ENCODE measurements around the gene ABHD12.

ABHD12 gene

GRCh38 chr20:25254986-25255680 is 135.5 kb downstream of the ABHD12 start:
- DNase-seq (ENCODE audit: insufficient read length, low spot score) = peak; percentile 55
- no peak for FAIRE-seq
- no peak for TF ChIP-seq CTCF (IDR thresholded peaks at IDR 0.05; ENCODE audit: insufficient read depth, missing control alignments)

DNA sequence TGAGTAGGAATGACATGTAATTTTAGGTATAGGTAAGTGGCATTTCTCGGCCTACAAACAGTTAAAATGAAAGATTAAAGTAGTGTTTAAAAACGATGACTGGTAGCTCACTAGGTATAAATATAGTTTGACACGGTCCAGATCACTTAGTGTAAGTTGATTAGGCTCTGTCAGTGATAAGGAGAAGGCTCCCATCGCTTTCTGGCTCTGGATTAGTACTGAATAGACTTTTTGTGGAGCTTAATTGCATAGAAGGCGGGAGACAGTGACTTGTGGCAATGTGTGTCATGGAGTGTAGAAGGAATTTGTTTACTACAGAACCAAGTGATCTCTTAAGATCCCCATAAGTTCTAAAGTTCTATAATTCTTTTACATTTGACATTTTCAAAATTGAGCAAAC is 136.1 kb downstream of the ABHD12 start:
- DNase-seq (ENCODE audit: insufficient read length, low spot score) (no peak), FAIRE-seq (no peak)
- no peak for TF ChIP-seq CTCF (IDR thresholded peaks at IDR 0.05; ENCODE audit: insufficient read depth, missing control alignments)

GRCh38 chr20:25253606-25254275 is 136.9 kb downstream of the ABHD12 start:
- no peak for DNase-seq (ENCODE audit: insufficient read length, low spot score)
- no peak for FAIRE-seq
- TF ChIP-seq CTCF (IDR thresholded peaks at IDR 0.05; ENCODE audit: insufficient read depth, missing control alignments) = no peak

DNA sequence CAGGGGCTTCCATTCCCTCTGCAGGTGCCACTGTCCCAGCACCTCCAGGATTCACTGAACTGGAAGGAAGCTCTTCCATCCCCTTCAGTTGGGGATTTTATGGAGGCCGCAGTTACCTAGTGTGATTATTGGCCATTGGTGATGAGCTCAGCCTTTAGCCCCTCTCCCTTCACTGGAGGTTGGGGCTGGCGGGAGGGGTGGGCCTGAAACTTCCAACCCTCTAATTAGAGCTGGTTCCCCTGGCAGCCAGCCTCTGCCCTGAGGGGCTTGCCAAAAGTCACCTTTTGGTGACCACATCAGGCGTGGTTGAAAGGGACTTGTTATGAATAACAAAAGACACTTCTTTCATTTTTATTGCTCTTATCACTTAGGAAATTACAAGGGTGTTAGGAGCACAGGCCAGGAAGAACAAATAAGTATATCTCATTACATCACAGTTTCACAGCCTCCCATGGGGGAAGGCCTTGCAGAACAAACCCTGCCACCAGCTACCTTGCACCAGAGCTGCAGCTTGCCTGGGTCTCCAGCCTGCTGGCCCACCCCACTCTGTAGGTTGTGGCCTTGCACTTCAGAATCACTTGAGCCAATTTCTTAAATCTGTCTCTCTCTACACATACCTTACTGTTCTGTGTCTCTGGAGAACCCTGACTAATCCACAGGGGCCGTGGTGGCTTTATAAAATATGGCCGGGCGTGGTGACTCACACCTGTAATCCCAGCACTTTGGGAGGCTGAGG is 137.8 kb downstream of the ABHD12 start:
- DNase-seq (ENCODE audit: insufficient read length, low spot score) (no peak), FAIRE-seq (no peak)
- no peak for TF ChIP-seq CTCF (IDR thresholded peaks at IDR 0.05; ENCODE audit: insufficient read depth, missing control alignments)

- no peak for TF ChIP-seq CTCF (IDR thresholded peaks at IDR 0.05; ENCODE audit: insufficient read depth, missing control alignments)
- DNase-seq (ENCODE audit: insufficient read length, low spot score) (no peak), FAIRE-seq (no peak)
These were observed 138.4 kb downstream of the ABHD12 start for GRCh38 chr20:25252230-25252651.

- DNase-seq (ENCODE audit: insufficient read length, low spot score) (no peak), FAIRE-seq (no peak)
- no peak for TF ChIP-seq CTCF (IDR thresholded peaks at IDR 0.05; ENCODE audit: insufficient read depth, missing control alignments)
These were observed 139.1 kb downstream of the ABHD12 start for GRCh38 chr20:25251558-25251957.
